H9 (cell line): ENCODE data around the gene NPLOC4. TPM values are rescaled to one million over a fixed set of nuclear protein-coding genes. Genes with fewer than 3 reads are reported as not detected.

Experiments used
- DNase-seq: peaks from one replicate; pipeline ENCODE4 v3.0.0-alpha.2; 2017
- H2AFZ ChIP-seq: one replicate; pipeline ENCODE4 v1.6.1; 2013; ENCODE audit warnings: mild to moderate bottlenecking, low read length, control low read depth, moderate library complexity
- H2AK5ac ChIP-seq: 2 replicates; pipeline ENCODE4 v1.6.1; 2013; ENCODE audit warnings: low read length, control low read depth, mixed read lengths; ENCODE audit not compliant: insufficient read length
- H2BK120ac ChIP-seq: one replicate; pipeline ENCODE4 v1.6.1; 2013; ENCODE audit warnings: low read depth, mild to moderate bottlenecking, low read length, control low read depth, inconsistent platforms; ENCODE audit not compliant: poor library complexity, severe bottlenecking
- H2BK12ac ChIP-seq: 2 replicates; pipeline ENCODE4 v1.6.1; 2013; ENCODE audit warnings: low read length, control low read depth, mixed read lengths, low read depth; ENCODE audit not compliant: insufficient read length
- H2BK15ac ChIP-seq: 2 replicates; pipeline ENCODE4 v1.6.1; 2013; ENCODE audit warnings: low read depth, low read length, control low read depth
- H2BK20ac ChIP-seq: one replicate; pipeline ENCODE4 v1.6.1; 2013; ENCODE audit warnings: low read depth, mild to moderate bottlenecking, low read length, control low read depth, inconsistent platforms; ENCODE audit not compliant: poor library complexity, severe bottlenecking
- H2BK5ac ChIP-seq: 2 replicates; pipeline ENCODE4 v1.6.1; 2013; ENCODE audit warnings: low read length, control low read depth, mixed read lengths; ENCODE audit not compliant: insufficient read length
- H3K14ac ChIP-seq: 2 replicates; pipeline ENCODE4 v1.6.1; 2013; ENCODE audit warnings: low read length, control low read depth; ENCODE audit not compliant: insufficient read depth
- H3K18ac ChIP-seq: 2 replicates; pipeline ENCODE4 v1.6.1; 2013; ENCODE audit warnings: low read depth, mild to moderate bottlenecking, mixed read lengths, low read length, control low read depth; ENCODE audit not compliant: insufficient read length
- H3K23ac ChIP-seq: 2 replicates; pipeline ENCODE4 v1.6.1; 2013; ENCODE audit warnings: low read length, control low read depth, mixed read lengths, low read depth; ENCODE audit not compliant: insufficient read length
- H3K23me2 ChIP-seq: 2 replicates; pipeline ENCODE4 v1.6.1; 2013; ENCODE audit warnings: low read depth, mild to moderate bottlenecking, mixed read lengths, low read length, control low read depth; ENCODE audit not compliant: insufficient read length, poor library complexity, severe bottlenecking
- H3K27ac ChIP-seq: 2 replicates; pipeline ENCODE4 v1.5.1; 2013; ENCODE audit warnings: low read length, control low read depth, mixed read lengths, low read depth; ENCODE audit not compliant: insufficient read length
- H3K27me3 ChIP-seq: 2 replicates; pipeline ENCODE4 v1.6.1; 2013; ENCODE audit warnings: low read length, control low read depth, inconsistent platforms; ENCODE audit not compliant: insufficient read depth
- H3K4ac ChIP-seq: 2 replicates; pipeline ENCODE4 v1.6.1; 2013; ENCODE audit warnings: low read depth, mild to moderate bottlenecking, control low read depth, inconsistent platforms, low read length, moderate library complexity
- H3K4me1 ChIP-seq: 2 replicates; pipeline ENCODE4 v1.6.1; 2013; ENCODE audit warnings: low read length, control low read depth, inconsistent platforms; ENCODE audit not compliant: insufficient read depth
- H3K4me2 ChIP-seq: 2 replicates; pipeline ENCODE4 v1.6.1; 2013; ENCODE audit warnings: low read length, control low read depth, mixed read lengths; ENCODE audit not compliant: insufficient read length, insufficient read depth
- H3K56ac ChIP-seq: 2 replicates; pipeline ENCODE4 v1.6.1; 2013; ENCODE audit warnings: low read depth, mild to moderate bottlenecking, mixed read lengths, low read length, control low read depth; ENCODE audit not compliant: insufficient read length
- H3K79me1 ChIP-seq: 2 replicates; pipeline ENCODE4 v1.6.1; 2013; ENCODE audit warnings: low read depth, mild to moderate bottlenecking, moderate library complexity, low read length, control low read depth, inconsistent platforms; ENCODE audit not compliant: insufficient read depth, poor library complexity, severe bottlenecking
- H3K79me2 ChIP-seq: 2 replicates; pipeline ENCODE4 v1.6.1; 2013; ENCODE audit warnings: low read length, control low read depth, inconsistent platforms; ENCODE audit not compliant: insufficient read depth
- H3K9ac ChIP-seq: 2 replicates; pipeline ENCODE4 v1.6.1; 2013; ENCODE audit warnings: low read length, control low read depth, mixed read lengths; ENCODE audit not compliant: insufficient read length; ENCODE audit errors: extremely low read depth
- H3K9me3 ChIP-seq: one replicate; pipeline ENCODE4 v1.6.1; 2013; ENCODE audit warnings: low read depth, low read length, inconsistent platforms; ENCODE audit not compliant: control insufficient read depth
- H3T11ph ChIP-seq: one replicate; pipeline ENCODE4 v1.6.1; 2013; ENCODE audit warnings: mild to moderate bottlenecking, low read length, control low read depth, inconsistent platforms
- H4K20me1 ChIP-seq: one replicate; pipeline ENCODE4 v1.6.1; 2013; ENCODE audit not compliant: control insufficient read depth, insufficient read length, insufficient read depth
- H4K5ac ChIP-seq: 2 replicates; pipeline ENCODE4 v1.6.1; 2013; ENCODE audit warnings: low read depth, mild to moderate bottlenecking, mixed read lengths, low read length, control low read depth; ENCODE audit not compliant: insufficient read length
- H4K8ac ChIP-seq: replicated peaks from 2 replicates; pipeline ENCODE4 v1.6.1; 2013; ENCODE audit warnings: low read length, control low read depth, mixed read lengths, low read depth; ENCODE audit not compliant: insufficient read length
- H4K91ac ChIP-seq: 2 replicates; pipeline ENCODE4 v1.6.1; 2013; ENCODE audit warnings: low read depth, mild to moderate bottlenecking, moderate library complexity, mixed read lengths, low read length, control low read depth; ENCODE audit not compliant: insufficient read length
- H3K27ac Mint-ChIP-seq, 3 experiments: 2 replicates in 2 of 3; 3 replicates in 1 of 3; pipeline ENCODE4 v1.8.0; 2020 to 2021; ENCODE audit warnings: mixed read lengths in 3 of 3, mild to moderate bottlenecking in 1 of 3, moderate library complexity in 1 of 3
- H3K27me3 Mint-ChIP-seq: 2 replicates; pipeline ENCODE4 v1.8.0; 2021; ENCODE audit warnings: low read depth, mild to moderate bottlenecking, moderate library complexity, mixed read lengths
- H3K36me3 Mint-ChIP-seq, 3 experiments: 2 replicates in 2 of 3; 3 replicates in 1 of 3; pipeline ENCODE4 v1.8.0; 2020 to 2021; ENCODE audit warnings: low read depth in 3 of 3, mixed read lengths in 3 of 3; ENCODE audit not compliant: insufficient read depth in 1 of 3
- H3K4me1 Mint-ChIP-seq, 2 experiments: 2 replicates each; pipeline ENCODE4 v1.8.0; 2020; ENCODE audit warnings: mixed read lengths in 2 of 2
- H3K4me3 Mint-ChIP-seq, 2 experiments: 2 replicates in 1 of 2; 3 replicates in 1 of 2; pipeline ENCODE4 v1.8.0; 2020 to 2021; ENCODE audit warnings: mild to moderate bottlenecking in 2 of 2, mixed read lengths in 2 of 2, moderate library complexity in 1 of 2
- H3K9me3 Mint-ChIP-seq, 2 experiments: 2 replicates in 1 of 2; 3 replicates in 1 of 2; pipeline ENCODE4 v1.8.0; 2020; ENCODE audit warnings: mild to moderate bottlenecking in 2 of 2, mixed read lengths in 2 of 2, moderate library complexity in 1 of 2
- CTCF ChIP-seq: fragments of 200-600 bp; sonication (generic); conservative IDR thresholded peaks from 3 replicates; pipeline ENCODE4 v1.8.0; 2021; ENCODE audit warnings: antibody characterized with exemption, mild to moderate bottlenecking
- WGBS: extraction: QIAGEN DNeasy Blood & Tissue Kit; methylation state at CpG from one replicate; pipeline ENCODE4 v1.1.7; 2013; ENCODE audit warnings: missing lambda C conversion rate, low lambda C conversion rate, mixed read lengths; ENCODE audit not compliant: insufficient read length; ENCODE audit errors: extremely low coverage; 5-methylcytosine and 5-hydroxymethylcytosine counted together
- total RNA-seq: library from RNA; stranded (reverse); gene quantifications from 2 replicates; pipeline ENCODE4 v1.2.1, GENCODE V29; 2021

The NPLOC4 gene
- total RNA-seq, 1 experiment from 2014 or later = 103 TPM

GRCh38 chr17:81524039-81524864, 112.7 kb downstream of the NPLOC4 start:
- H2AK5ac ChIP-seq = no peak overlapping the region
- peaks cover 4% of the 10 kb centered on the region for H3K23me2 ChIP-seq
- H3T11ph ChIP-seq = no peak overlapping the region
- H3K27ac ChIP-seq = no peak overlapping the region
- no peak overlapping the region for H3K14ac ChIP-seq
- no peak overlapping the region for H4K8ac ChIP-seq
- H3K4me2 ChIP-seq = no peak overlapping the region
- Mint-ChIP-seq H3K36me3 (no peaks in the 10 kb centered on the region), H3K4me1 (peaks cover 5 to 13% of the 10 kb centered on the region in 2 experiments), H3K4me3 (no peak overlapping the region), H3K27me3 (peaks cover 58% of the 10 kb centered on the region), H3K9me3 (no peaks in the 10 kb centered on the region), H3K27ac (no peak overlapping the region)
- H3K9me3 ChIP-seq = no peaks in the 10 kb centered on the region
- H3K9ac ChIP-seq = no peak overlapping the region
- DNase-seq = no peak
- H3K27me3 ChIP-seq = no peaks in the 10 kb centered on the region; the same call in 1 of the 2 replicates
- no peaks in the 10 kb centered on the region for H3K4me1 ChIP-seq
- H2BK12ac ChIP-seq = no peak overlapping the region
- H3K56ac ChIP-seq = no peak overlapping the region
- no peak overlapping the region for H2BK15ac ChIP-seq
- H3K4ac ChIP-seq = no peak overlapping the region
- TF ChIP-seq CTCF = no peak
- H3K79me1 ChIP-seq = no peaks in the 10 kb centered on the region
- H2BK120ac ChIP-seq = no peak overlapping the region
- no peak overlapping the region for H3K23ac ChIP-seq
- H2BK20ac ChIP-seq = no peak overlapping the region
- no peak overlapping the region for H4K5ac ChIP-seq
- H3K79me2 ChIP-seq = no peaks in the 10 kb centered on the region
- H4K91ac ChIP-seq = no peak overlapping the region
- H4K20me1 ChIP-seq = no peaks in the 10 kb centered on the region
- H2BK5ac ChIP-seq = no peak overlapping the region
- no peak overlapping the region for H2AFZ ChIP-seq
- whole genome bisulfite sequencing = no CpG with 5 or more reads among the region's 18 CpGs
- H3K18ac ChIP-seq = no peak overlapping the region
